HepG2 (cell line): Measurements from ENCODE around the gene PLCB1. TPM values are rescaled to one million over a fixed set of nuclear protein-coding genes. Genes with fewer than 3 reads are reported as not detected.

Experiments used
- FOXA3 ChIP-seq: IDR thresholded peaks from 2 replicates; pipeline ENCODE4 v1.6.1; 2016; ENCODE audit warnings: missing genetic modification reagents, missing compliant biosample characterization
- GATAD2A ChIP-seq: IDR thresholded peaks from 2 replicates; pipeline ENCODE4 v1.6.1; 2016
- HNF4A ChIP-seq: sonication (generic); formaldehyde crosslinking; IDR thresholded peaks from 2 replicates; pipeline ENCODE4 v1.4.0; 2020; ENCODE audit warnings: missing genetic modification reagents
- JDP2 ChIP-seq: sonication (generic); formaldehyde crosslinking; IDR thresholded peaks from 2 replicates; pipeline ENCODE4 v1.8.1; 2022; ENCODE audit warnings: missing genetic modification reagents, borderline replicate concordance
- JUND ChIP-seq: sonication (generic); formaldehyde crosslinking; IDR thresholded peaks from 2 replicates; pipeline ENCODE4 v1.8.0; 2022; ENCODE audit warnings: mild to moderate bottlenecking, missing genetic modification reagents
- NKX3-1 ChIP-seq: sonication (generic); formaldehyde crosslinking; IDR thresholded peaks from 2 replicates; pipeline ENCODE4 v1.5.0; 2020; ENCODE audit warnings: missing genetic modification reagents
- POLR2G ChIP-seq: fragments of 200-400 bp; formaldehyde crosslinking; IDR thresholded peaks from 2 replicates; pipeline ENCODE4 v1.6.1; 2018; ENCODE audit warnings: mild to moderate bottlenecking, low read depth, low read length, moderate library complexity
- PRMT3 ChIP-seq: sonication (generic); formaldehyde crosslinking; IDR thresholded peaks from 2 replicates; pipeline ENCODE4 v1.8.1; 2022; ENCODE audit warnings: low read depth, mild to moderate bottlenecking, moderate library complexity, missing genetic modification reagents, borderline replicate concordance
- SMYD3 ChIP-seq: sonication (generic); formaldehyde crosslinking; IDR thresholded peaks from 2 replicates; pipeline ENCODE4 v1.8.1; 2023; ENCODE audit warnings: mild to moderate bottlenecking, missing genetic modification reagents
- TBX2 ChIP-seq: sonication (generic); formaldehyde crosslinking; IDR thresholded peaks from 2 replicates; pipeline ENCODE4 v1.5.0; 2020; ENCODE audit warnings: missing genetic modification reagents, mild to moderate bottlenecking, borderline replicate concordance
- ZBTB40 ChIP-seq, 2 experiments: fragments of 450-650 bp in 1 of 2; sonication (generic) in 1 of 2; formaldehyde crosslinking in 1 of 2; IDR thresholded peaks; 2 replicates each; pipeline versions ENCODE4 v1.6.1 to v1.8.0; 2016 to 2022; ENCODE audit warnings: antibody characterized with exemption in 1 of 2, mild to moderate bottlenecking in 1 of 2, missing genetic modification reagents in 1 of 2
- ZKSCAN5 ChIP-seq: sonication (generic); formaldehyde crosslinking; IDR thresholded peaks from 2 replicates; pipeline ENCODE4 v1.5.1; 2020; ENCODE audit warnings: mild to moderate bottlenecking, missing genetic modification reagents
- ZNF136 ChIP-seq: sonication (generic); formaldehyde crosslinking; IDR thresholded peaks from 2 replicates; pipeline ENCODE4 v1.8.1; 2022; ENCODE audit warnings: low read depth, mild to moderate bottlenecking, moderate library complexity, missing genetic modification reagents
- ZNF362 ChIP-seq: sonication (generic); formaldehyde crosslinking; IDR thresholded peaks from 2 replicates; pipeline ENCODE4 v1.4.0; 2020; ENCODE audit warnings: missing genetic modification reagents, mild to moderate bottlenecking, borderline replicate concordance
- polyA plus RNA-seq, 8 experiments: library from polyadenylated mRNA; depleted of rRNA in 3 of 8; stranded (reverse) in 7 of 8; unstranded in 1 of 8; fragments of >200 nt; fragmentation: Illumina TruSeq in 4 of 8; extraction: Trizol in 4 of 8; gene quantifications; 2 replicates each; pipeline versions ENCODE4 v1.2.1 to v1.2.3, GENCODE V29; 2011 to 2016; ENCODE audit warnings: low read depth in 4 of 8, missing spikeins in 1 of 8, mixed read lengths in 1 of 8; ENCODE audit not compliant: insufficient read depth in 1 of 8
- total RNA-seq, 5 experiments: library from RNA; depleted of rRNA; stranded (reverse); fragments of >200 nt; fragmentation: Illumina TruSeq; extraction: Trizol; gene quantifications; 2 replicates each; pipeline ENCODE4 v1.2.3, GENCODE V29; 2016; ENCODE audit warnings: low read depth in 1 of 5
- TF ChIP-seq, protein P1 (sequence below), 2 experiments: fragments of 450-650 bp in 1 of 2; sonication (generic) in 1 of 2; formaldehyde crosslinking; IDR thresholded peaks; 2 replicates each; pipeline versions ENCODE4 v1.5.0 to v1.8.0; 2020 to 2022; ENCODE audit warnings: mild to moderate bottlenecking in 1 of 2, missing genetic modification reagents in 1 of 2

PLCB1 gene
- total and polyA plus RNA-seq, 2 of the 13 experiments (the other 11 are each of a cell fraction or from before 2014, with no cell fraction given), result 42.4 to 55.9 TPM

GRCh38 chr20:8315639-8316573 lies 183.8 kb downstream of the PLCB1 start (continued):
- TF ChIP-seq TBX2 (CRISPR knock-in tag) (0 out of 2 replicates have a peak, but pooled peaks have one; percentile 18), FOXA3 (CRISPR knock-in tag) (no peak), ZNF136 (CRISPR knock-in tag) (no peak), JUND (CRISPR knock-in tag) (no peak), POLR2G (no peak), HNF4A (CRISPR knock-in tag) (peak; percentile 67; the same call in 1 of the 2 replicates), JDP2 (CRISPR knock-in tag) (no peak), SMYD3 (CRISPR knock-in tag) (no peak), ZBTB40 (IDR thresholded peaks at IDR 0.05) (no peak), ZBTB40 (CRISPR knock-in tag; IDR thresholded peaks at IDR 0.05) (no peak), ZNF362 (no peak), ZKSCAN5 (CRISPR knock-in tag) (no peak), PRMT3 (CRISPR knock-in tag) (no peak), GATAD2A (0 out of 2 replicates have a peak, but pooled peaks have one; percentile 18), NKX3-1 (CRISPR knock-in tag) (no peak)
- TF ChIP-seq, protein P1, sequence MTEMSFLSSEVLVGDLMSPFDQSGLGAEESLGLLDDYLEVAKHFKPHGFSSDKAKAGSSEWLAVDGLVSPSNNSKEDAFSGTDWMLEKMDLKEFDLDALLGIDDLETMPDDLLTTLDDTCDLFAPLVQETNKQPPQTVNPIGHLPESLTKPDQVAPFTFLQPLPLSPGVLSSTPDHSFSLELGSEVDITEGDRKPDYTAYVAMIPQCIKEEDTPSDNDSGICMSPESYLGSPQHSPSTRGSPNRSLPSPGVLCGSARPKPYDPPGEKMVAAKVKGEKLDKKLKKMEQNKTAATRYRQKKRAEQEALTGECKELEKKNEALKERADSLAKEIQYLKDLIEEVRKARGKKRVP (CRISPR knock-in tag; IDR thresholded peaks at IDR 0.05), result no peak
